Astrocyte (in vitro differentiated cells and primary cell): ENCODE data around the gene SCLY.

ENCODE experiments used
- EZH2 ChIP-seq: IDR thresholded peaks from 2 replicates; pipeline ENCODE4 v1.6.1; 2012; ENCODE audit warnings: mild to moderate bottlenecking, low read length, inconsistent platforms; ENCODE audit not compliant: insufficient read depth
- TF ChIP-seq, protein P1 (sequence below): IDR thresholded peaks from 2 replicates; pipeline ENCODE4 v1.5.1; 2011; ENCODE audit warnings: low read depth, mild to moderate bottlenecking, inconsistent platforms, low read length, moderate library complexity; ENCODE audit not compliant: insufficient read depth

GRCh38 chr2:238100049-238100820 is 39.4 kb downstream of the SCLY start, which contains the start of gene ESPNL:
- TF ChIP-seq, protein P1, sequence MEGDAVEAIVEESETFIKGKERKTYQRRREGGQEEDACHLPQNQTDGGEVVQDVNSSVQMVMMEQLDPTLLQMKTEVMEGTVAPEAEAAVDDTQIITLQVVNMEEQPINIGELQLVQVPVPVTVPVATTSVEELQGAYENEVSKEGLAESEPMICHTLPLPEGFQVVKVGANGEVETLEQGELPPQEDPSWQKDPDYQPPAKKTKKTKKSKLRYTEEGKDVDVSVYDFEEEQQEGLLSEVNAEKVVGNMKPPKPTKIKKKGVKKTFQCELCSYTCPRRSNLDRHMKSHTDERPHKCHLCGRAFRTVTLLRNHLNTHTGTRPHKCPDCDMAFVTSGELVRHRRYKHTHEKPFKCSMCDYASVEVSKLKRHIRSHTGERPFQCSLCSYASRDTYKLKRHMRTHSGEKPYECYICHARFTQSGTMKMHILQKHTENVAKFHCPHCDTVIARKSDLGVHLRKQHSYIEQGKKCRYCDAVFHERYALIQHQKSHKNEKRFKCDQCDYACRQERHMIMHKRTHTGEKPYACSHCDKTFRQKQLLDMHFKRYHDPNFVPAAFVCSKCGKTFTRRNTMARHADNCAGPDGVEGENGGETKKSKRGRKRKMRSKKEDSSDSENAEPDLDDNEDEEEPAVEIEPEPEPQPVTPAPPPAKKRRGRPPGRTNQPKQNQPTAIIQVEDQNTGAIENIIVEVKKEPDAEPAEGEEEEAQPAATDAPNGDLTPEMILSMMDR, result no peak
- TF ChIP-seq EZH2, result no peak
